A673 (cell line): ENCODE measurements around the gene EIF4E2.

Experiments
- EZH2 ChIP-seq: fragments of 200-600 bp; sonication (generic); IDR thresholded peaks from 2 replicates; pipeline ENCODE4 v1.6.1; 2017; ENCODE audit warnings: borderline replicate concordance, low read depth, mild to moderate bottlenecking, mixed read lengths, antibody characterized with exemption, low read length; ENCODE audit not compliant: poor library complexity, severe bottlenecking
- TF ChIP-seq, protein P1 (sequence below): fragments of 300-800, 200-600 bp; sonication (generic); conservative IDR thresholded peaks from 2 replicates; pipeline ENCODE4 v1.5.1; 2017; ENCODE audit warnings: low read depth, mild to moderate bottlenecking, antibody characterized with exemption, low read length, moderate library complexity, mixed read lengths

DNA sequence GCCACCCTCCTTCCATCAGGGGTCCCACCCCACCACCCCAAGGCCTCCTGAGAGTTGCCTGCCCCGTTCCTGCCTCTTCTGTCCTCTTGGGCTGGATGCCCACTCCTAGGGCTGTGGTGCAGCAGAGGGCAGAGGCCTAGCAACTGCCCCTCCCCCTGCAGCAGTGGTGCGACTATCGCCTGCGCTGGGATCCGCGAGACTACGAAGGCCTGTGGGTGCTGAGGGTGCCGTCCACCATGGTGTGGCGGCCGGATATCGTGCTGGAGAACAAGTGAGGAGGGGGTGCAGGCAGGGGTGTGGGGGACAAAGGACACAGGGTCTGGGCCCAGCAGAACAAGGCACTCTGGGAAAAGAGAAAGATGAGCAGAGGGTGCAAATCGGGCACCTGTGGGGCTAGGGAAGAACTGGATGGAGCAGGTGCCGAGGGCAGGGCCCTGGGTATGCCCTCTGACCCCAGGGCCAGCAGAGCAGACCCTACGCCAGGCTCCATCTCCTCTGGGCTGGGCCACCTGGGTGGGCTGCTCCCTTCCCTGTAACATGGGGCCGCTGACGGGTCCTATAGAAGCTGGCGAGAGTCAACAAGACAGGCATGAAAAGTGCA, 9.9 kb upstream of the EIF4E2 start:
- no peak for TF ChIP-seq EZH2
- TF ChIP-seq, protein P1, sequence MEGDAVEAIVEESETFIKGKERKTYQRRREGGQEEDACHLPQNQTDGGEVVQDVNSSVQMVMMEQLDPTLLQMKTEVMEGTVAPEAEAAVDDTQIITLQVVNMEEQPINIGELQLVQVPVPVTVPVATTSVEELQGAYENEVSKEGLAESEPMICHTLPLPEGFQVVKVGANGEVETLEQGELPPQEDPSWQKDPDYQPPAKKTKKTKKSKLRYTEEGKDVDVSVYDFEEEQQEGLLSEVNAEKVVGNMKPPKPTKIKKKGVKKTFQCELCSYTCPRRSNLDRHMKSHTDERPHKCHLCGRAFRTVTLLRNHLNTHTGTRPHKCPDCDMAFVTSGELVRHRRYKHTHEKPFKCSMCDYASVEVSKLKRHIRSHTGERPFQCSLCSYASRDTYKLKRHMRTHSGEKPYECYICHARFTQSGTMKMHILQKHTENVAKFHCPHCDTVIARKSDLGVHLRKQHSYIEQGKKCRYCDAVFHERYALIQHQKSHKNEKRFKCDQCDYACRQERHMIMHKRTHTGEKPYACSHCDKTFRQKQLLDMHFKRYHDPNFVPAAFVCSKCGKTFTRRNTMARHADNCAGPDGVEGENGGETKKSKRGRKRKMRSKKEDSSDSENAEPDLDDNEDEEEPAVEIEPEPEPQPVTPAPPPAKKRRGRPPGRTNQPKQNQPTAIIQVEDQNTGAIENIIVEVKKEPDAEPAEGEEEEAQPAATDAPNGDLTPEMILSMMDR, result no peak
